ENCODE results near the gene UQCC2.

UQCC2 gene

DNA sequence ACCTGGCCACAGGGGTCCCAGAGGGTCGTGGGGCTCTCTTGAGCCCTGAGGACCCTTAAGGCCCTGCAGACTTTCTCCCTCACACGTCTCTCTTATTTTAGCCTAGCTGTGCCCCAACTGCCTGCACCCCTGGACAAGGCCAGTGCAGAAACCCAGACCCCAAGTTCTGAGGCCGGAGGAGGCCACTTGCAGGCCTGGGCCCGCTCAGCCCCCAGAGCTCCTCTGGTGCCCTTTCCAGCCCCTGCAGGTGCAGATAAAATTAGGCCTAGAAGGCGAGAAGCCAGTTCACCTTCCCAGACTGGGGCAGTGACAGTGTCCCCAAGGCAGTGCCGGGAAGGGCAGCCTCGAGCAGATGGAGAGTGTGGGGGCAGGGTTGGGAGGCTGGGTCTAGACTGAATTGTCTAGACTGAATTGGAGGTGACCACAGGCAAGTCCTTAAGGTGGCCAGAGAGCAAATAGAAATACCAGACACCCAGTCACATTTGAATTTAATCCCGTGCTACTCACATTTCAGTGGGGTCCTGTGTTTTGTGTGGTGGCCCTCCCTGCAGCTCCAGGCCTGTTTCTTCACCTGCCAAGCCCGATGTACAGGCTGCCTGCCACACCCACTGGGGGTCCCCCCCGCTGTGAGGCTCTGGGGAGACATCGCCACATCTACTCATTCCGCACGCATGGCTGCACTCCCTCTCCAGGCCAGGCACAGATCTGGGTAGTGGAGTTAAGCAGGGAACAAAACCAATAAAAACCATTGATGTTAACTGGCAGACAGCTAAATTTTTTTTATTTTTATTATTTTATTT is 43.8 kb upstream of the UQCC2 start:
- TF ChIP-seq CTCF (conservative IDR thresholded peaks at IDR 0.05) (no peak), ZFX (IDR thresholded peaks at IDR 0.05) (no peak)
- no peak overlapping the region for H3K27ac ChIP-seq

DNA sequence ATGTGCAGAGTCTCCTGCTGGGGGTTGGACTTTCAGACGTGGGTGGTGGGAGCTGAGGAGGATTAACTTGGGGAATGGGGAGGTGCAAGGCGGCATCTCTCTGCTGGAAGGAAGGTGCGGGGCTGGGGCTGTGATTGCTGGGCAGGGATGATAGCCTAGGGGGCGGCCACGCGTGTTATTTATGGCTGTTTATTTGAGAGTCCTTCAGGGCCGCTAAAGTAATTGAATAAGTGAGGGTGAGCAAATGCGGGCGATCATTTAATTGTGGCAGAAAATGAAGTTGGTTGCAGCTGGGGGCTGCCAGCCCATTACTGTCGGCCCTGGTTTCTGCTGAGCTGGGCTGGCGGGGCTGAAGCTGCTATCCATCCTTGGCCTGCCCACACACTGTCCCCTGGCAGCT is 42.7 kb upstream of the UQCC2 start:
- TF ChIP-seq ZFX (IDR thresholded peaks at IDR 0.05) (no peak), CTCF (conservative IDR thresholded peaks at IDR 0.05) (no peak)
- no peak overlapping the region for H3K27ac ChIP-seq

- TF ChIP-seq CTCF (conservative IDR thresholded peaks at IDR 0.05) (no peak), ZFX (IDR thresholded peaks at IDR 0.05) (no peak)
- no peak overlapping the region for H3K27ac ChIP-seq
These were observed 41.1 kb upstream of the UQCC2 start for GRCh38 chr6:33752646-33753015.

GRCh38 chr6:33751771-33752645 is 40.5 kb upstream of the UQCC2 start:
- TF ChIP-seq ZFX (IDR thresholded peaks at IDR 0.05) (no peak), CTCF (conservative IDR thresholded peaks at IDR 0.05) (no peak)
- H3K27ac ChIP-seq, result 0 out of 2 replicates have a peak overlapping the region, but pooled peaks have one; percentile 4

DNA sequence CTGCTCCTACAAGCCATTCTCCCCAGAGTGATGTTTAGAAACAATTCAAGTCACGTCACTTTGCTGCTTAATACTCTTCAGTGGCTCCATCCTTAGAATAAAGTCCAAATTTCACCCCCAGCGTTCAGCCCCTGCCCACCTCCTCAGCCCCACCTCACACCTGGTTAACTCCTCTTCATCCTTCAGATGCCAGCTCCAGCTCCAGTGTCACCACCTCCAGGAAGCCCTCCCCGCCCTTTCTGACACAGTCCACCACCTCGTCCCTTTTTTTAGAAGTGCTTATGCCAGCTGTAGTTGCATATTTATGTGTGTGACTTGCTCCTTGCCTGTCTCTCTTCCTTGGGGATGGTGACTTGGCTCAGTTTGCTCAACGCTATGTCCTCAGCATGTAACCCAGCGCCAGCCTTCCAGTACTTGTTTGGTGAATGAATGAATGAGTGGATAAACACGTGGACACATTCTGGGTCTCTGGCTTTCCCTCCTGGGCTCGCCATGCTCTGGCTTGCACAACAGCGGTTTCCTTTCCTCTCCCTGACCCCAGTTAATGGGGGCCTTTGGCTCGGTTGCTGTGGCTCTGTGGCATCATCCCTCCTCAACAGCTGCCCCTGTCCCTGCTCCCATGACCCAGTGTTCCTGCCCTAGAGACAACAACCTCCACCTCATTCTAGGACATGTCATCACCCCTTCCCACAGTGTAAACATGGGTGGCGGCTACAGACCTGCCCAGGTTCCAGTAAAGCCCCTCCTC is 38.9 kb upstream of the UQCC2 start:
- no peak overlapping the region for H3K27ac ChIP-seq
- TF ChIP-seq ZFX (IDR thresholded peaks at IDR 0.05), result no peak
- no peak for TF ChIP-seq CTCF (conservative IDR thresholded peaks at IDR 0.05)

- no peak overlapping the region for H3K27ac ChIP-seq
- TF ChIP-seq ZFX (IDR thresholded peaks at IDR 0.05), result no peak
- TF ChIP-seq CTCF (conservative IDR thresholded peaks at IDR 0.05), result no peak
These were observed 37.9 kb upstream of the UQCC2 start for GRCh38 chr6:33749401-33749800.

Measured in C4-2B (cell line).